SK-N-SH (cell line): ENCODE data around the gene TMEM231. TPM values are rescaled to one million over a fixed set of nuclear protein-coding genes. Genes with fewer than 3 reads are reported as not detected.

Source experiments
- CTCF ChIA-PET: fragments of 300-600, 350-600 bp; formaldehyde crosslinking; extraction: SDS; loops from one replicate; lab custom pipeline; 2021; lab: Yijun Ruan, JAX
- POLR2A ChIA-PET: fragments of 350-600 bp; sonication (Branson Sonifier 250); formaldehyde crosslinking; extraction: SDS; loops from one replicate; lab custom pipeline; 2020; ENCODE audit warnings: antibody characterized with exemption, inconsistent platforms; lab: Yijun Ruan, JAX
- DNase-seq: peaks from one replicate; pipeline ENCODE4 v3.0.0; 2012
- H2AFZ ChIP-seq: fragments of 200-600 bp; sonication (generic); 2 replicates; pipeline ENCODE4 v1.8.1; 2016; ENCODE audit warnings: antibody characterized with exemption, mild to moderate bottlenecking, low read depth
- H3F3A ChIP-seq: fragments of 200-600 bp; sonication (generic); replicated peaks from 2 replicates; pipeline ENCODE3; 2016; ENCODE audit warnings: antibody characterized with exemption, mild to moderate bottlenecking; ENCODE audit not compliant: insufficient read depth
- H3K27ac ChIP-seq, 2 experiments: fragments of 200-500 bp in 1 of 2; fragments of 200-600 bp in 1 of 2; sonication (Bioruptor generic) in 1 of 2; sonication (generic), shearing (Covaris generic) in 1 of 2; 2 replicates each; pipeline versions ENCODE4 v1.5.1 to v1.6.1; 2014 to 2016; ENCODE audit warnings: low read depth in 2 of 2, inconsistent platforms in 1 of 2, low read length in 1 of 2, mild to moderate bottlenecking in 1 of 2, mixed read lengths in 1 of 2
- H3K27me3 ChIP-seq: fragments of 200-600 bp; sonication (generic), shearing (Covaris generic); 2 replicates; pipeline ENCODE4 v1.6.1; 2016; ENCODE audit warnings: mixed run types; ENCODE audit not compliant: insufficient read depth
- H3K36me3 ChIP-seq, 2 experiments: fragments of 200-500 bp in 1 of 2; fragments of 200-600 bp in 1 of 2; sonication (Bioruptor generic) in 1 of 2; sonication (generic) in 1 of 2; replicated peaks in 1 of 2; 2 replicates each; pipeline versions ENCODE3 to v1.5.1; 2014 to 2016; ENCODE audit warnings: low read length in 1 of 2, mild to moderate bottlenecking in 1 of 2; ENCODE audit not compliant: insufficient read depth in 2 of 2, control insufficient read depth in 1 of 2
- H3K4me1 ChIP-seq, 2 experiments: fragments of 200-500 bp in 1 of 2; fragments of 200-600 bp in 1 of 2; sonication (Bioruptor generic) in 1 of 2; sonication (generic), shearing (Covaris generic) in 1 of 2; 2 replicates each; pipeline versions ENCODE4 v1.5.1 to v1.6.1; 2014 to 2016; ENCODE audit warnings: low read depth in 1 of 2, low read length in 1 of 2, mixed run types in 1 of 2; ENCODE audit not compliant: insufficient read depth in 2 of 2, control insufficient read depth in 1 of 2
- H3K4me2 ChIP-seq: fragments of 200-600 bp; sonication (generic), shearing (Covaris generic); 2 replicates; pipeline ENCODE4 v1.6.1; 2017; ENCODE audit warnings: mixed run types
- H3K4me3 ChIP-seq, 2 experiments: fragments of 200-500 bp in 1 of 2; fragments of 200-600 bp in 1 of 2; sonication (Bioruptor generic) in 1 of 2; sonication (generic), shearing (Covaris generic) in 1 of 2; 2 replicates each; pipeline versions ENCODE4 v1.5.1 to v1.8.1; 2014 to 2016; ENCODE audit warnings: low read depth in 2 of 2, inconsistent platforms in 1 of 2, low read length in 1 of 2, mild to moderate bottlenecking in 1 of 2, mixed read lengths in 1 of 2, moderate library complexity in 1 of 2
- H3K79me2 ChIP-seq: fragments of 200-600 bp; sonication (generic); 2 replicates; pipeline ENCODE4 v1.8.1; 2017; ENCODE audit warnings: mild to moderate bottlenecking; ENCODE audit not compliant: insufficient read depth
- H3K9ac ChIP-seq: fragments of 200-600 bp; sonication (generic); 2 replicates; pipeline ENCODE4 v1.6.1; 2017; ENCODE audit warnings: mixed run types
- H3K9me2 ChIP-seq: fragments of 200-600 bp; sonication (generic); 2 replicates; pipeline ENCODE4 v1.6.1; 2017; ENCODE audit warnings: mixed run types
- H3K9me3 ChIP-seq: fragments of 200-600 bp; sonication (generic); 2 replicates; pipeline ENCODE4 v1.6.1; 2017; ENCODE audit warnings: mixed run types, mild to moderate bottlenecking, moderate library complexity
- H4K20me1 ChIP-seq: fragments of 200-600 bp; sonication (generic); 2 replicates; pipeline ENCODE4 v1.6.1; 2017; ENCODE audit warnings: mild to moderate bottlenecking, mixed run types; ENCODE audit not compliant: insufficient read depth
- CHD2 ChIP-seq: fragments of 150-350 bp; IDR thresholded peaks from 2 replicates; pipeline ENCODE4 v1.6.1; 2018; ENCODE audit warnings: low read length; ENCODE audit not compliant: partially characterized antibody
- ELF1 ChIP-seq: IDR thresholded peaks from 2 replicates; pipeline ENCODE4 v1.4.0; 2012
- FOXJ3 ChIP-seq: sonication (generic); formaldehyde crosslinking; IDR thresholded peaks from 2 replicates; pipeline ENCODE4 v1.5.1; 2020; ENCODE audit warnings: mild to moderate bottlenecking, missing genetic modification reagents
- GABPA ChIP-seq: IDR thresholded peaks from 2 replicates; pipeline ENCODE4 v1.4.0; 2012; ENCODE audit warnings: low read depth, mild to moderate bottlenecking
- GATA2 ChIP-seq: sonication (generic); formaldehyde crosslinking; IDR thresholded peaks from 2 replicates; pipeline ENCODE4 v1.5.0; 2020; ENCODE audit warnings: mild to moderate bottlenecking, missing genetic modification reagents
- MXI1 ChIP-seq: IDR thresholded peaks from 2 replicates; pipeline ENCODE4 v1.6.1; 2012; ENCODE audit warnings: mild to moderate bottlenecking, low read depth, low read length, improper control_type of control experiment
- NFIC ChIP-seq: IDR thresholded peaks from 2 replicates; pipeline ENCODE4 v1.4.0; 2012; ENCODE audit warnings: borderline replicate concordance
- NRF1 ChIP-seq: IDR thresholded peaks from 2 replicates; pipeline ENCODE4 v1.6.1; 2012; ENCODE audit warnings: low read depth, mild to moderate bottlenecking, low read length
- RAD21 ChIP-seq: IDR thresholded peaks from 2 replicates; pipeline ENCODE4 v1.6.1; 2012; ENCODE audit warnings: mild to moderate bottlenecking, low read length
- RCOR1 ChIP-seq: fragments of 150-350 bp; IDR thresholded peaks from 2 replicates; pipeline ENCODE4 v1.6.1; 2017; ENCODE audit warnings: antibody characterized with exemption, low read length
- RFX5 ChIP-seq: IDR thresholded peaks from 2 replicates; pipeline ENCODE4 v1.6.1; 2012; ENCODE audit warnings: mild to moderate bottlenecking, improper control_type of control experiment, low read length
- SIN3A ChIP-seq: IDR thresholded peaks from 2 replicates; pipeline ENCODE4 v1.6.1; 2012; ENCODE audit warnings: low read depth, mild to moderate bottlenecking, low read length, moderate library complexity, borderline replicate concordance
- SMC3 ChIP-seq: IDR thresholded peaks from 2 replicates; pipeline ENCODE4 v1.6.1; 2012; ENCODE audit warnings: low read depth, low read length, improper control_type of control experiment
- TCF12 ChIP-seq: IDR thresholded peaks from 2 replicates; pipeline ENCODE4 v1.4.0; 2012
- USF2 ChIP-seq: fragments of 150-350 bp; IDR thresholded peaks from 2 replicates; pipeline ENCODE4 v1.6.1; 2017; ENCODE audit warnings: antibody characterized with exemption, low read length, low read depth, borderline replicate concordance
- YY1 ChIP-seq: IDR thresholded peaks from 2 replicates; pipeline ENCODE4 v1.4.0; 2012; ENCODE audit warnings: low read depth, mild to moderate bottlenecking
- WGBS: methylation state at CpG from one replicate; pipeline ENCODE4 v1.1.6; 2017; ENCODE audit warnings: low lambda C conversion rate; 5-methylcytosine and 5-hydroxymethylcytosine counted together
- polyA plus RNA-seq, 3 experiments: library from polyadenylated mRNA; depleted of rRNA; stranded (reverse); fragments of >200 nt; gene quantifications; 2 replicates each; pipeline ENCODE4 v1.2.3, GENCODE V29; 2012
- TF ChIP-seq, protein P1 (sequence below): IDR thresholded peaks from 2 replicates; pipeline ENCODE4 v1.4.0; 2012; ENCODE audit warnings: low read depth, borderline replicate concordance
- TF ChIP-seq, protein P2 (sequence below): IDR thresholded peaks from 2 replicates; pipeline ENCODE4 v1.6.1; 2012; ENCODE audit warnings: mild to moderate bottlenecking, low read depth, low read length, moderate library complexity
- TF ChIP-seq, protein P3 (sequence below): IDR thresholded peaks from 2 replicates; pipeline ENCODE4 v1.4.0; 2012; ENCODE audit warnings: low read depth
- TF ChIP-seq, protein P4 (sequence below): fragments of 200-600 bp; sonication (generic); IDR thresholded peaks from 2 replicates; pipeline ENCODE4 v1.6.1; 2017; ENCODE audit warnings: antibody characterized with exemption, mild to moderate bottlenecking, moderate library complexity

The TMEM231 gene
- polyA plus RNA-seq, 1 of the 3 experiments (the other 2 are of a cell fraction) = 18.1 TPM

DNA sequence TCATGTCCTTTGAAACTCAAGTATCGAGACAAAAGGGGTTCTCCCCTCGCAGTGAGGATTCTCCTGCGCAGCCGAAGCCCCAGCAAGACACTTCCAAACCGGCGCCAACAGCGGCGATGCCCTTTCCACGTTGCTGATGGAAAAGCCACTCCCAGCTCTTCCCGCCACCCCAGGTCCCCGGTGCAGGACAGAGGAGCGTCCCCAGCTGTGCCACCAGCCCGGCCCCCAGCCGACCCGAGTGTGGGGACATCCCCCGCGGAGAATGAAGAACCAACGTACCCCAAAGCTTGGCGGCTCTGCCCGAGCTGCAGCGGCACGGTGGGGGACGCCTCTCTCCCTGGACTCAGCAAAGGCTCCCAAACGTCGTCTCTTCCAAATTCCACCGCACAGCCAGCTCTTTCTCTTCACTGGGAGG, 61.4 kb downstream of the TMEM231 start (continued):
- TF ChIP-seq GABPA = no peak
- no peak for TF ChIP-seq RFX5
- TF ChIP-seq CHD2 = no peak

GRCh38 chr16:75494184-75494583, 61.9 kb downstream of the TMEM231 start:
- CTCF ChIA-PET = interaction anchor here (1.0 to 2.7 kb wide), 6 partner anchors 22 to 295 kb away, joined by 3 to 15 read pairs (median 4); no protein-coding TSS in a partner anchor
- no peaks in the 10 kb centered on the region for H3K27me3 ChIP-seq
- no peaks in the 10 kb centered on the region for H3K79me2 ChIP-seq
- H4K20me1 ChIP-seq = no peaks in the 10 kb centered on the region
- no peak overlapping the region for H3K9ac ChIP-seq
- no peak overlapping the region for H3K4me3 ChIP-seq
- H3K4me1 ChIP-seq = peaks cover 7 to 12% of the 10 kb centered on the region in 2 experiments; a peak in 2 of 4 replicates
- 95% methylated on average over 2 of the region's 5 CpGs for WGBS
- TF ChIP-seq ELF1 (no peak), FOXJ3 (CRISPR knock-in tag) (no peak), GATA2 (no peak), SIN3A (no peak), TCF12 (no peak), NRF1 (no peak), MXI1 (no peak), RFX5 (no peak), USF2 (no peak), RAD21 (no peak), RCOR1 (no peak), CHD2 (no peak), YY1 (no peak), NFIC (no peak), SMC3 (no peak)
- TF ChIP-seq, protein P1, sequence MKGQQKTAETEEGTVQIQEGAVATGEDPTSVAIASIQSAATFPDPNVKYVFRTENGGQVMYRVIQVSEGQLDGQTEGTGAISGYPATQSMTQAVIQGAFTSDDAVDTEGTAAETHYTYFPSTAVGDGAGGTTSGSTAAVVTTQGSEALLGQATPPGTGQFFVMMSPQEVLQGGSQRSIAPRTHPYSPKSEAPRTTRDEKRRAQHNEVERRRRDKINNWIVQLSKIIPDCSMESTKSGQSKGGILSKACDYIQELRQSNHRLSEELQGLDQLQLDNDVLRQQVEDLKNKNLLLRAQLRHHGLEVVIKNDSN = no peak
- TF ChIP-seq, protein P2, sequence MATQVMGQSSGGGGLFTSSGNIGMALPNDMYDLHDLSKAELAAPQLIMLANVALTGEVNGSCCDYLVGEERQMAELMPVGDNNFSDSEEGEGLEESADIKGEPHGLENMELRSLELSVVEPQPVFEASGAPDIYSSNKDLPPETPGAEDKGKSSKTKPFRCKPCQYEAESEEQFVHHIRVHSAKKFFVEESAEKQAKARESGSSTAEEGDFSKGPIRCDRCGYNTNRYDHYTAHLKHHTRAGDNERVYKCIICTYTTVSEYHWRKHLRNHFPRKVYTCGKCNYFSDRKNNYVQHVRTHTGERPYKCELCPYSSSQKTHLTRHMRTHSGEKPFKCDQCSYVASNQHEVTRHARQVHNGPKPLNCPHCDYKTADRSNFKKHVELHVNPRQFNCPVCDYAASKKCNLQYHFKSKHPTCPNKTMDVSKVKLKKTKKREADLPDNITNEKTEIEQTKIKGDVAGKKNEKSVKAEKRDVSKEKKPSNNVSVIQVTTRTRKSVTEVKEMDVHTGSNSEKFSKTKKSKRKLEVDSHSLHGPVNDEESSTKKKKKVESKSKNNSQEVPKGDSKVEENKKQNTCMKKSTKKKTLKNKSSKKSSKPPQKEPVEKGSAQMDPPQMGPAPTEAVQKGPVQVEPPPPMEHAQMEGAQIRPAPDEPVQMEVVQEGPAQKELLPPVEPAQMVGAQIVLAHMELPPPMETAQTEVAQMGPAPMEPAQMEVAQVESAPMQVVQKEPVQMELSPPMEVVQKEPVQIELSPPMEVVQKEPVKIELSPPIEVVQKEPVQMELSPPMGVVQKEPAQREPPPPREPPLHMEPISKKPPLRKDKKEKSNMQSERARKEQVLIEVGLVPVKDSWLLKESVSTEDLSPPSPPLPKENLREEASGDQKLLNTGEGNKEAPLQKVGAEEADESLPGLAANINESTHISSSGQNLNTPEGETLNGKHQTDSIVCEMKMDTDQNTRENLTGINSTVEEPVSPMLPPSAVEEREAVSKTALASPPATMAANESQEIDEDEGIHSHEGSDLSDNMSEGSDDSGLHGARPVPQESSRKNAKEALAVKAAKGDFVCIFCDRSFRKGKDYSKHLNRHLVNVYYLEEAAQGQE = no peak
- TF ChIP-seq, protein P3, sequence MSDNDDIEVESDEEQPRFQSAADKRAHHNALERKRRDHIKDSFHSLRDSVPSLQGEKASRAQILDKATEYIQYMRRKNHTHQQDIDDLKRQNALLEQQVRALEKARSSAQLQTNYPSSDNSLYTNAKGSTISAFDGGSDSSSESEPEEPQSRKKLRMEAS = no peak
- TF ChIP-seq, protein P4, sequence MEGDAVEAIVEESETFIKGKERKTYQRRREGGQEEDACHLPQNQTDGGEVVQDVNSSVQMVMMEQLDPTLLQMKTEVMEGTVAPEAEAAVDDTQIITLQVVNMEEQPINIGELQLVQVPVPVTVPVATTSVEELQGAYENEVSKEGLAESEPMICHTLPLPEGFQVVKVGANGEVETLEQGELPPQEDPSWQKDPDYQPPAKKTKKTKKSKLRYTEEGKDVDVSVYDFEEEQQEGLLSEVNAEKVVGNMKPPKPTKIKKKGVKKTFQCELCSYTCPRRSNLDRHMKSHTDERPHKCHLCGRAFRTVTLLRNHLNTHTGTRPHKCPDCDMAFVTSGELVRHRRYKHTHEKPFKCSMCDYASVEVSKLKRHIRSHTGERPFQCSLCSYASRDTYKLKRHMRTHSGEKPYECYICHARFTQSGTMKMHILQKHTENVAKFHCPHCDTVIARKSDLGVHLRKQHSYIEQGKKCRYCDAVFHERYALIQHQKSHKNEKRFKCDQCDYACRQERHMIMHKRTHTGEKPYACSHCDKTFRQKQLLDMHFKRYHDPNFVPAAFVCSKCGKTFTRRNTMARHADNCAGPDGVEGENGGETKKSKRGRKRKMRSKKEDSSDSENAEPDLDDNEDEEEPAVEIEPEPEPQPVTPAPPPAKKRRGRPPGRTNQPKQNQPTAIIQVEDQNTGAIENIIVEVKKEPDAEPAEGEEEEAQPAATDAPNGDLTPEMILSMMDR = no peak
- no peak overlapping the region for H2AFZ ChIP-seq
- no peak overlapping the region for H3K4me2 ChIP-seq
- POLR2A ChIA-PET = no interaction called here
- H3K36me3 ChIP-seq = no peaks in the 10 kb centered on the region
- no peak for DNase-seq
- H3K9me3 ChIP-seq = no peaks in the 10 kb centered on the region
- H3K9me2 ChIP-seq = no peaks in the 10 kb centered on the region
- no peaks in the 10 kb centered on the region for H3F3A ChIP-seq
- no peak overlapping the region for H3K27ac ChIP-seq
